RWPE2 (cell line): ENCODE results near the gene PRDM10.

Source experiments
- ATAC-seq: fragments of 200-7000 bp; cut with Tn5 transposase; 3 replicates; pipeline ENCODE4 v1.9.1; 2021; ENCODE audit warnings: low read depth
- DNase-seq: peaks from one replicate; pipeline ENCODE4 v3.0.0-alpha.2; 2020; ENCODE audit warnings: low spot score
- H3K27ac ChIP-seq: fragments of 450-650 bp; 2 replicates; pipeline ENCODE4 v1.5.1; 2017; ENCODE audit warnings: mild to moderate bottlenecking; ENCODE audit not compliant: poor library complexity, severe bottlenecking
- H3K27me3 ChIP-seq: fragments of 250-450 bp; sonication (Bioruptor Pico); 2 replicates; pipeline ENCODE4 v1.5.1; 2021; ENCODE audit warnings: mild to moderate bottlenecking, moderate library complexity; ENCODE audit not compliant: insufficient read depth, poor library complexity, severe bottlenecking
- H3K36me3 ChIP-seq: fragments of 250-450 bp; sonication (Bioruptor Pico); 2 replicates; pipeline ENCODE4 v1.5.1; 2020; ENCODE audit warnings: low read depth, mild to moderate bottlenecking, moderate library complexity
- H3K4me1 ChIP-seq: fragments of 250-450 bp; sonication (Bioruptor Pico); 2 replicates; pipeline ENCODE4 v1.5.1; 2021; ENCODE audit warnings: mild to moderate bottlenecking, moderate library complexity; ENCODE audit not compliant: insufficient read depth, poor library complexity, severe bottlenecking
- H3K4me3 ChIP-seq: fragments of 250-450 bp; sonication (Bioruptor Pico); 2 replicates; pipeline ENCODE4 v1.5.1; 2021; ENCODE audit warnings: mild to moderate bottlenecking, moderate library complexity; ENCODE audit not compliant: severe bottlenecking
- H3K9me3 ChIP-seq: fragments of 250-450 bp; sonication (Bioruptor Pico); 2 replicates; pipeline ENCODE4 v1.5.1; 2021; ENCODE audit warnings: mild to moderate bottlenecking, moderate library complexity; ENCODE audit not compliant: severe bottlenecking
- TF ChIP-seq, protein P1 (sequence below): fragments of 450-650 bp; IDR thresholded peaks from one replicate; pipeline ENCODE4 v1.5.1; 2017; ENCODE audit warnings: mild to moderate bottlenecking, moderate library complexity; ENCODE audit not compliant: poor library complexity, severe bottlenecking

PRDM10 gene

DNA sequence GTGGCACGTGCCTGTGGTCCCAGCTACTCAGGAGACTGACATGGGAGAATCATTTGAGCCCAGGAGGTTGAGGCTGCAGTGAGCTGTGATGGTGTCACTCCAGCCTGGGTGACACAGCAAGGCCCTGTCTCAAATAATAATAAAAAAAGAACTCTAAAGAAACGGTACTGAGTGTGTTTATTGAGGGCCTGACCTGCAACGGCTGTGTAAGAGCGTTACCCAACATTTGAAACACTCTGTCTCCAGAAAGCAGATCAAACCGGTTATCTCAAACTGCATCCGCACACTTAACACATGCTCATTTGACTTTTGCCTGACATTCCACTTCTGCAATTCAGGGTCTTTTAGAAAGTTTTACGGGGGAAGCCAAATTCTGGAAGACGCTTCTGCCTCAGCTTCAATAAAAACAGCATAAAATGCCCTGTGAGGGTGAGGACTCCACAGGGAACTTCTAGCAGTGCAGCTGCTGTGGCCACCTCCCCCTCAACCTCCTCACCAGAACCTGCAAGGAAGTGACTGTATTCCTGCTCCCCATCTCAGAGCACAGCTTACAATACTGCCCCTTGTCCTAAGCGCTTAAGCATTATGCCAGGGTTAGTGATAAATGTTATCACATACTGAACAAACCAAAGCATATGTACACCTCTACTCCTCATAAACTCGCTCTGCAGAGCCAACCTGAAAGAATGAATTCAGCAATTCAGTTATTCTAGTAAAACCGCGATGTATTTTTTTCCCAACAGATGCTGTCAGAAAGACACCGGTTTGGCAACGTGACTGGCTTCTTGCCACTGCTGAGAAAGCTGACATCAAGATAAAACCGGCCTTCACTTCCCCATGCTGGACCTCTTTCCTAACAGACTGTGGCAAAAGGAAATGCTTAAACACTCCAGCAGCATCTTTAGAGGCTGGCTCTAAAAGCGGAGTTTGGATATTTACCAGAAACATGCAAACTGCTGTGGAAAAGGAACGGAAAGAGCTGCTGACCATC is 52.2 kb downstream of the PRDM10 start:
- DNase-seq: no peak
- no peaks in the 10 kb centered on the region for H3K4me1 ChIP-seq
- TF ChIP-seq, protein P1, sequence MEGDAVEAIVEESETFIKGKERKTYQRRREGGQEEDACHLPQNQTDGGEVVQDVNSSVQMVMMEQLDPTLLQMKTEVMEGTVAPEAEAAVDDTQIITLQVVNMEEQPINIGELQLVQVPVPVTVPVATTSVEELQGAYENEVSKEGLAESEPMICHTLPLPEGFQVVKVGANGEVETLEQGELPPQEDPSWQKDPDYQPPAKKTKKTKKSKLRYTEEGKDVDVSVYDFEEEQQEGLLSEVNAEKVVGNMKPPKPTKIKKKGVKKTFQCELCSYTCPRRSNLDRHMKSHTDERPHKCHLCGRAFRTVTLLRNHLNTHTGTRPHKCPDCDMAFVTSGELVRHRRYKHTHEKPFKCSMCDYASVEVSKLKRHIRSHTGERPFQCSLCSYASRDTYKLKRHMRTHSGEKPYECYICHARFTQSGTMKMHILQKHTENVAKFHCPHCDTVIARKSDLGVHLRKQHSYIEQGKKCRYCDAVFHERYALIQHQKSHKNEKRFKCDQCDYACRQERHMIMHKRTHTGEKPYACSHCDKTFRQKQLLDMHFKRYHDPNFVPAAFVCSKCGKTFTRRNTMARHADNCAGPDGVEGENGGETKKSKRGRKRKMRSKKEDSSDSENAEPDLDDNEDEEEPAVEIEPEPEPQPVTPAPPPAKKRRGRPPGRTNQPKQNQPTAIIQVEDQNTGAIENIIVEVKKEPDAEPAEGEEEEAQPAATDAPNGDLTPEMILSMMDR: no peak
- no peaks in the 10 kb centered on the region for H3K27me3 ChIP-seq
- H3K36me3 ChIP-seq: no peaks in the 10 kb centered on the region
- ATAC-seq: no peak
- H3K27ac ChIP-seq: no peak overlapping the region
- H3K9me3 ChIP-seq: no peaks in the 10 kb centered on the region
- H3K4me3 ChIP-seq: no peak overlapping the region

DNA sequence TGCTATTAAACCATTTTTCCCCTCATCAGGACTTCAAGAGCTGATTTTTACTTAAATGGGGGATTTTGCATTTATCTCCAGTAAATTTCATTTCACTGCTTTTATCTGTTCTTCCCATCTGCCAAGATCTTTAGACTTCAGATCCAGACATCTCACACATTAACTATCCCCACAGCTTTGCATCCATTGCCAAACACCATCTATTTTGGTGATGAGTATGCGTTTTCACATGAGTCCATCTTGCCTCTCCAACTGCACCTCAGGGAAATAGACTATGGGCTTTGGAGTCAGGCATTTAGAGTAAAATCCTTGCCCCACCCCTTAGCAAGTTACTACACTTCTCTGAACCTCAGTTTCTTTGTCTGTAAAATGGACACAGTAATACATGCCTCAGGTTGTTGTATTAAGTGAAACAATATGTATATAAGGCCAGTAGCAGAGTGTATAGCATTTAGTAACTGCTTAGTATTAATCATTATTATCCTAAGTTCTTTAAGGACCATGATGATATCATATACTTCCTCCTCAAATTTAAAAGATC is 53.6 kb downstream of the PRDM10 start:
- no peaks in the 10 kb centered on the region for H3K36me3 ChIP-seq
- H3K27me3 ChIP-seq: no peaks in the 10 kb centered on the region
- no peak overlapping the region for H3K27ac ChIP-seq
- no peaks in the 10 kb centered on the region for H3K4me1 ChIP-seq
- H3K9me3 ChIP-seq: no peaks in the 10 kb centered on the region
- ATAC-seq (no peak), DNase-seq (no peak)
- TF ChIP-seq, protein P1: no peak
- H3K4me3 ChIP-seq: no peak overlapping the region

DNA sequence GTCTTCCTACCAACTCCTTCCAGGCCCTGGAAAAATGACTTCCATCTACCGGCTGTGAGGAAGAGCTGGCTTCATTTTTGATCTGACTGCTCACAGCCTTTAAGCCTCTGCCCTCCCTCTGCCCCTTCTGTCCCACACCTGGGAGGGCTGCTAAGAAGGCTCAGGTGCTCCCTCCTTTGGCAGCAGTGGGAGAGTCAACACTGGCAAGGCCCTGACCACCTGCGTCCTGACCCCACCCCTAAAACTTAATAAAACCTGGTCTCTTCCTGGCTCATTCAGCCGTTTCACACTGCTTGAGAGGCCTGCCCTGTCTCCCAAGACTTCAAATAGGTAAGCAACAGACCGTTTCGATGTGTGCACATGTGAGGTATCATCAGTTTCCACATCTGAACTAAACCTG is 55.2 kb downstream of the PRDM10 start:
- H3K36me3 ChIP-seq: 0 out of 2 replicates have a peak, but pooled peaks cover 3% of the 10 kb centered on the region
- H3K27me3 ChIP-seq: no peaks in the 10 kb centered on the region
- DNase-seq (no peak), ATAC-seq (no peak)
- no peaks in the 10 kb centered on the region for H3K9me3 ChIP-seq
- no peaks in the 10 kb centered on the region for H3K4me1 ChIP-seq
- no peak overlapping the region for H3K27ac ChIP-seq
- H3K4me3 ChIP-seq: no peak overlapping the region
- TF ChIP-seq, protein P1: no peak

DNA sequence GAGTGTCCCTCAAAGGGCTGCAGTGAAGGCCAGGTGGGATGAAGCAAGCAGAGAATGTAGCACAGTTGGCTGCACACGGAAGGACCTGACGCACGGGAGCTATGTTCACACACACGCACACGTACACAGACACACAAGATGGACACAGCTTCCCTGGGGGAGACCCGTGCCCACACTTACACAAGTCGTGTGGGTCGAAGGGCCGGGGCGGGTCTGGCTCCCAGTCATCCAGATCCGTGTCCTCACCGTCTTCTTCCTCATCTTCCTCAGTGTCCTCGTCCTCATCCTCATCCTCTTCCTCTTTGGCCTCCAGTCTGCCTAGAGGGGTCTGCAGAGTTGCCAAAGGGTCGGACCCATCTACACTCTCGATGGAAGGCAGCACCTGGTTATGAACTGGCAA is 55.7 kb downstream of the PRDM10 start:
- Histone ChIP-seq H3K36me3 (0 out of 2 replicates have a peak, but pooled peaks cover 6% of the 10 kb centered on the region), H3K27ac (no peak overlapping the region), H3K4me3 (no peak overlapping the region), H3K27me3 (no peaks in the 10 kb centered on the region), H3K9me3 (no peaks in the 10 kb centered on the region), H3K4me1 (no peaks in the 10 kb centered on the region)
- ATAC-seq: no peak
- no peak for DNase-seq
- TF ChIP-seq, protein P1: no peak
